PFSK-1 (cell line): Measurements from ENCODE around the gene INSYN2B.

Source experiments
- POLR2AphosphoS5 ChIP-seq: IDR thresholded peaks from 2 replicates; pipeline ENCODE4 v1.6.1; 2012; ENCODE audit warnings: low read depth, mild to moderate bottlenecking, control low read depth, low read length, moderate library complexity
- REST ChIP-seq, 2 experiments: IDR thresholded peaks; 2 replicates each; pipeline versions ENCODE4 v1.6.1 to v1.8.0; 2011 to 2012; ENCODE audit warnings: low read depth in 2 of 2, low read length in 2 of 2, control low read depth in 1 of 2, inconsistent platforms in 1 of 2, mild to moderate bottlenecking in 1 of 2, moderate library complexity in 1 of 2; ENCODE audit not compliant: insufficient read depth in 1 of 2

GRCh38 chr5:169876386-169876785, 103.9 kb downstream of the INSYN2B start:
- TF ChIP-seq REST (IDR thresholded peaks at IDR 0.05; ENCODE audit: insufficient read depth in 1 of 2, low read depth in 2 of 2, low read length in 2 of 2) = no peak
- no peak for TF ChIP-seq POLR2AphosphoS5
